ENCODE results near the gene APH1B.

The APH1B gene

DNA sequence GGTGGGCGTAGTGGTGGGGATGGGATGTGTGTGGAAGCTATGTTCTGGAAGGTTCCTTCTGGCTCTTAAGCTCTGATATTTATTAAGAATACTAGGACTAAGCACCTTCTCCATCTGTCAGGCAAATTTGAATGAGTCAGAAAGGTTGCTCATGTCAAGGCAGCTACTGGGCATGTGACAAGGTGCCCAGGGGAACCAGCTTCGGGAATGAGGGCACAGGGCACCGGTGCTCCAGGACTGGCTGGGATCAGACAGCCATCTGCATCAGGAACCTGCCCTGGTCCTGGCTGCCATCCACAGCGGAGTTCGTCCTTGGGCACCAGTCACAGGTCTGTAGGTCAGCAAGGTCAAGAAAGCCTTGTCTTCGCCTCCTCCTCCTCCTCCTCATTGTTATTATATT, 71.8 kb downstream of the APH1B start:
- FAIRE-seq (no peak), DNase-seq (ENCODE audit: insufficient read length, low spot score) (no peak)

DNA sequence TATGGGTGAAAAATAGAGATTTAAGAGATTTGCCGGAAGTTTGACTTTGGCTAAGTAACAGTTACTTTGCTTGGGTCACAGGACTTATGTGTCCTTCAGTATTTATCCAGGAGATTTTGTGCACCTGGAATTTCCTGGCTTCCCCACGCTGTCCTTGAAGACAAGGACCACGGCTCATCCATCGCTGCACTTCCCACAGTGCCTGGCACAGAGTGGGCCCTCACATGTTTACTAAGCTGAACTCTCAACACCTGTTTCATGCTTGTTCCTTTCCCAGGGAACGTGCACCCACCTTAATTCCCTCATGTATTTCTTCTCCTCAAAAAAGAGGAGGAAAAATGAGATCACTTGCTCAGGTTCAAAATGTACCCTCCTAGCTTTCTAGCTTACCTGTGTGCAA, 72.2 kb downstream of the APH1B start:
- DNase-seq (ENCODE audit: insufficient read length, low spot score): no peak
- FAIRE-seq: no peak

DNA sequence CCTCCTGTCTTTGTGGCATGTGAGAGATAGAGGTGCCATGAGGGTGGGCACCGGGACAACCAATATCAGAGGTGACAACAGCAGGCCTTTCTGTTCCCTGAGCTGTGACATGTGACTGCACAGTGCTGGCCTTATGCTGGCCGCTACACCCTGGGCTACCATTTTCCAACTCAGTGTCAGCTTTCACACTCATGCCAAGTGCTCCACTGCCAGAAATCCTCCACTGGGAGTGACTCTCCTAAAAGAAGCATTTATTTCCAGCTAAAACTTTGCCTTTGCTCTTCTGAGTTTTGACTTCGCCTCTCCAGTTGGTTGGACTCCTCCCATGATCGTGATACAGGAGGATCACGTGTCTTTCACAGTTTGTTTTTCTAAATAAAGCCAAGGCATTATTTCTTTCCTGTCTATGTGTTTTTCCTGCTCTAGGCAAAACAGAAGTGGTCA, 72.8 kb downstream of the APH1B start:
- DNase-seq (ENCODE audit: insufficient read length, low spot score): no peak
- no peak for FAIRE-seq

DNA sequence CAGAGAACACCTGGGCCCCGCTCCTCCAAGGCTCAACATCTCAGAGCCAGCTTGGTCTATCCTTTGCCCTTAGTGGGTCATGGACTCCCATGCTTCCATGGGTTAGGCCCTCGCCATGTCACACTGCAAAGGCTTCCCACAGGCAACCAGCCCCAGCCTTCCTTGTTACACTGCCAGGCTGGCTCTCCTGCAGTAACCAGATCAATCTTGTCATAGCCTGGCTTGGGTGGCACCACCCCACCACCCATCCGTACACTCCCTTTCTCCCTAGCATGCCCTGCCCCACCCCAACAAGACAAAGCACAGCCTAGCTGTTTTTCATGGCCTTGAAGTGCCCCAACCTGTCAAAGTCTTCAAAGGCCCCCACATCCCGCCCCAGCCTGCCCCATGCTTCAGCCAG, 73.8 kb downstream of the APH1B start:
- DNase-seq (ENCODE audit: insufficient read length, low spot score): no peak
- FAIRE-seq: no peak

DNA sequence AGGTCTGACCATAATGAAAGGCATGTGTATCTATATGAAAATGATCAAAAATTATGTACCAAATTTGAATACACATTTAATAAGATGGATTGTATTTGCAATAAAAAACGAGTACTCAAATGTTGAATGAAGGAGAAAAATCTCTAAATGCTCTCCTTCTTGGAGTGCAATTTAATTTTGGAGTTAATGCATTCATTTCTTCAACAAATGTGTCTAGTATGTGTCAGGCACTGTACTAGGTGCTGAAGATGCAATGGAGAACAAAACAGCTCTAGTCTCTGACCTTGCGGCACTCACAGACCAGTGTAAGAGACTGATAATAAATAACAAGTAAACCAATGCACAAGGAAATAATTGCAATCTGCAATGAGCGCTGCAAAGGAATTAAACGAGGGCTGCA, 75.4 kb downstream of the APH1B start:
- no peak for FAIRE-seq
- DNase-seq (ENCODE audit: insufficient read length, low spot score): no peak

DNA sequence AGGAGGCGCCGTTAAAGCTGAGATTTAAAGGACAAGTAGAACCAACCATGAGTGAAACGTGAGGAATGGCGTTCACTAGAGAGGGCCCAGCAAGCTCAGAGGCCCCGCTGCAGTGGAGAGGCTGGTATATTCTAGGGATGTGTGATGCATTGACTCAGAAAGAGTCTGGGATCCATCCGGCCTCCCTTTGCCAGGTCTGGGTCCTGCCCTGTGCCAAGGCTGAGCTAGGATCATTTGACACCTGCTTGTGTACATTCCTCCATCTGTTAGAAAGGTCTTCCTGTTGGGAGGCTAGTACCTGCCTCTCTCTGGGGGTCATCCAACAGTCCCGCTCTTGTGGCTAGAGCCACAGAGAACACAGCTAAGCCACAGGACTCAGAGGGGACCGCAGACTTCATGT, 75.9 kb downstream of the APH1B start:
- FAIRE-seq (no peak), DNase-seq (ENCODE audit: insufficient read length, low spot score) (no peak)

DNA sequence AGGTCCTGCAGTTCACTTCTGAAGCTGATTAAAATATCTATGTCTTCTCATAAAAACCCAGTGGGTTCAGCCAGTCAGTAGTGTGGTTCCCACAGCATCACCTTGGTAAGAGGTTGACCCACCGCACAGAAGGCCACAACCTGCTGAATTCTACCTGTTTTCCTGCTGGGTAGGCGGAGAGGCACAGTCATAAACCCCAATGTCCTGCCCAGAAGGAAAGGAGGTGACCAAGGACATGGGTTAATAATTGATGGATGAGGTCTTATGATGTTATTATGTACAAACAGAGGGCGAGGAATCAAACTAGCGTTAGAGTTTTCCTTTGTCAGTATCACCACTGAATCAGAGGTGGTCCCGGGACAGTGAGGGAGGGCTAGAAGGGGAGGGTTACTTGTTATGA, 76.5 kb downstream of the APH1B start:
- no peak for DNase-seq (ENCODE audit: insufficient read length, low spot score)
- FAIRE-seq: no peak

DNA sequence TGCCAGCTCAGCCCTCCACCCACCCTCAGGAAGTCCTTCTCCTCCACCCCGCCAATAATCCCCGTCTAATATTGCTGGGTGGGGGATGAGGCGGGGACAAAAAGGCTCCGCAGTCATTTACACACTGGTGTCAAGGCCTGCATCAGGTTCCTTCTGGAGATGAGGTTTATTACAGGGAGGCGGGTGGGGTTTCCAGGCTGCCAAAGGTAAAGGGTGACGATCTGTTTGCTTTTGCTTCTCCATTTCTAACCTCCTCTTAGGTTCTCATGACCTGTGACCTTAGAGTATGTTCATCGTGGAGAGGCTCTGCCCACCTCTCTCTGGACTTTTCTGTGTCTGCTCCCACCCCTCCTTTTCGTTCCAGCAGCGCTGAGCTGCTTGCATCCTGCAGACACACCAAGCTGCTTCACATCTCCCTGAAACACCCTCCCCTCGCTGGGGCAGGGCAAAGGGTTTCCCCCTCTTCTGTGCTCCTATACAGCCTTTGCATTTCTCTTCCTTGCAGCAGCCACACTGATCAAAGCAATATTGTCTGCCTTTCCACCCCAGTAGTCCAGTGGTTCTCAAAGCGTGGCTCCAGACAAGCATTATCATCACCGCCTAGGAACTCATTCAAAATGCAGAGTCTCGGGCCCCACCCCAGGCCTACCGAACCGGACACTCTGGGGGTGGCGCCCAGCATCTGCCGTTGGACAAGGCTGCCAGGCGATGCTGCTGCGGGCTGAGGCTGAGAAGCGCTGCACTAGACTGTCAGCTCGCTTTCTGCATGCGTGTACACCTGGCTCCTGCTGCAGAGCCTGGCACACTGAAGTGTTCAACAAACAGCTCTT, 77.6 kb downstream of the APH1B start:
- FAIRE-seq (no peak), DNase-seq (ENCODE audit: insufficient read length, low spot score) (no peak)

DNA sequence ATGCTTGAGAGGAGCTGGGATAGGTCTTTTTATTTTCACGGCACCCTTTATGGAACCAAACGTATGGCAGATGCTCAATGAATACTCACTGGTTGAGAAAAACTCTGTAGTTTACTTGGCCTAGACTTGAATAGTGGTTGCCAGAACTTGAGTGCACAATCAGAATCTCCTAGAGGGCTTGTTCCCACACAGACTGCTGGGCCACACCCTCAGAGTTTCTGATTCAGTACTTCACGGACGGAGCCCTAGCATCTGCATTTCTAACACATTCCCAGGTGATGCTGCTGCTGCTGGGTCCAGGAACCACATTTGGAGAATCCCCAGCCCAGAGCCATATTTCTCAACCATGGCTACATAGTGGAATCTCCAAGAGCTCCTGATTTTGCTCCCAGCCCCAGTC, 79.7 kb downstream of the APH1B start:
- FAIRE-seq (no peak), DNase-seq (ENCODE audit: insufficient read length, low spot score) (no peak)

DNA sequence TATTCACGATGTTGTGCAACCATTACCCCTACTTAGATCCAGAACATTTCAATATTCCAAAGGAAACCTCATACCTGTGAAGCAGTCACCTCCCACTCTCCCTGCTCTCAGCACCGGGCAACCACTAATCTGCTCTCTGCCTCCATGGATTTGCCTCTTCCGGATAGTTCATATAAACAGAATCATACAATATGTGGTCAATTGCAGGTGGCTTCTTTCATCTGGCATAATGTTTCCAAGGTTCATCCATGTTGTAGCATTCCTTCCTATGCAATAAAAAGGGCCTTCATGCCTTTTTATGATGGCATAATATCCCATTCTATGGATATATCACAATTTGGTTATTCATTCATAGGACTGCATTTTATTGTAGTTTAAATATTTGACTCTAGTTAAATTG, 80.3 kb downstream of the APH1B start:
- FAIRE-seq (no peak), DNase-seq (ENCODE audit: insufficient read length, low spot score) (no peak)

DNA sequence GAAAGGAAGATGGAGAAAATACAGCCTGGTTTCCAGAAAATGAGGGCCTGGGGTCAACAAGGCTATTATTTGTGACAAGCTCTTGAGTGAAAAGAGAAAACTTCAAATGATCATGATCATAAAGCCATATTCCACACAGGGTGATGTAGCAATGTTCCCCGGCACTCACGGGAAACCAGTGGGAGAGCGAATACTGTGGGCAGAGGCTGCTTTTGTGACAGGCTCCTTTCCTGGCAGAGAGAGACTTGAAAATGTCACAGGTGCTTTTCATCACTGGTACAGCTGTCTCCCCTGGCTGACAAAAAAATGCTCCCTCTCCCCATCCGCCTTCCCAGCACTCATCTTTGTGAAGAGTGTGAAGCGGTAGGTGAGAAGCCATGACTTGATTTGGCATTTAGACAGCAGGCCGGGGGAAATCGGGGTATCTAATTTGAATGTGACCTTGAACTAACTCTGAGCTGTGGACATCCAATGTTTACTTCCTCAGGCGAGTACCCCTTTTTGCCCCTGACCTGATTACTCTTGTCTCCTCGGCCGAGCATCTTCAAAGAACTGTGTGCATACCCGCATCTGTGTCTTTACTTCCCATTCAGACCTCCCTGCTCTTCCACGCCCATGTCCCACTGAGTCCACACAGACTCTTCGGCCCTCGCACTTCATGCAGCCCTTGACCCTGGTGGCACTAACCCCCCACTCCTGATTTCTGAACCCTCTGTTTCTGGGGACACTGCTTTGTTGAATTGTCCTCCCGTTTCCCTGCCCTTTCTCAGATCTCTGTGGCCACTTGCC, 81.0 kb downstream of the APH1B start:
- FAIRE-seq: no peak
- no peak for DNase-seq (ENCODE audit: insufficient read length, low spot score)

Data from HTR-8/SVneo (cell line).